OCI-LY1 (cell line): Measurements from ENCODE around the gene CLSTN2.

Source experiments
- EZH2 ChIP-seq: fragments of 200-600 bp; sonication (generic), shearing (Covaris generic); IDR thresholded peaks from 2 replicates; pipeline ENCODE4 v1.8.0; 2017; ENCODE audit warnings: borderline replicate concordance, mixed run types, mild to moderate bottlenecking, antibody characterized with exemption, low read length, moderate library complexity, mixed read lengths
- TF ChIP-seq, protein P1 (sequence below): fragments of 200-600 bp; sonication (generic), shearing (Covaris generic); IDR thresholded peaks from 2 replicates; pipeline ENCODE4 v1.5.1; 2017; ENCODE audit warnings: mild to moderate bottlenecking, antibody characterized with exemption, low read length, moderate library complexity, mixed read lengths

DNA sequence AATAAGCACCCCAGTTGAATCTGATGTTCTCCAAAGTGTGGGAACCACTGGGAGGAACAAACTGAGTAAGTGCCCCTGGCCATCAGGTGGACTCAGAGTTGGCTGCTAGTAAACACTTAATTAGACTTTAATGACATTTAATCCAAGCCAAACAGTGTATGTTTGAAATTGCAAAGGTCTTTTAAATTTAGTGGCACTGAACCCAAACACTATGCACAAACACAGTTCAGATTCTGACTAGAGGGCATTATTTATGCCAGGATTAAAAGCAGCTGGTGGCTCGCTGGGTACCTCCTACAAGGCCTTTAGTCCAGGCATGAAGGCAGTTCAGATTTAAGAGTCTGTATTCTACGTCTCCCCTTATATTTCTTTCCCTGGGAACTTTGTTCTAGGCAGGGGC lies 264.8 kb downstream of the CLSTN2 start:
- TF ChIP-seq, protein P1, sequence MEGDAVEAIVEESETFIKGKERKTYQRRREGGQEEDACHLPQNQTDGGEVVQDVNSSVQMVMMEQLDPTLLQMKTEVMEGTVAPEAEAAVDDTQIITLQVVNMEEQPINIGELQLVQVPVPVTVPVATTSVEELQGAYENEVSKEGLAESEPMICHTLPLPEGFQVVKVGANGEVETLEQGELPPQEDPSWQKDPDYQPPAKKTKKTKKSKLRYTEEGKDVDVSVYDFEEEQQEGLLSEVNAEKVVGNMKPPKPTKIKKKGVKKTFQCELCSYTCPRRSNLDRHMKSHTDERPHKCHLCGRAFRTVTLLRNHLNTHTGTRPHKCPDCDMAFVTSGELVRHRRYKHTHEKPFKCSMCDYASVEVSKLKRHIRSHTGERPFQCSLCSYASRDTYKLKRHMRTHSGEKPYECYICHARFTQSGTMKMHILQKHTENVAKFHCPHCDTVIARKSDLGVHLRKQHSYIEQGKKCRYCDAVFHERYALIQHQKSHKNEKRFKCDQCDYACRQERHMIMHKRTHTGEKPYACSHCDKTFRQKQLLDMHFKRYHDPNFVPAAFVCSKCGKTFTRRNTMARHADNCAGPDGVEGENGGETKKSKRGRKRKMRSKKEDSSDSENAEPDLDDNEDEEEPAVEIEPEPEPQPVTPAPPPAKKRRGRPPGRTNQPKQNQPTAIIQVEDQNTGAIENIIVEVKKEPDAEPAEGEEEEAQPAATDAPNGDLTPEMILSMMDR, result no peak
- no peak for TF ChIP-seq EZH2
